NT2/D1 (cell line): ENCODE results near the gene SLC44A5.

Experiments used
- YY1 ChIP-seq: IDR thresholded peaks from 2 replicates; pipeline ENCODE4 v1.6.1; 2011; ENCODE audit not compliant: insufficient read length, insufficient read depth
- ZNF274 ChIP-seq: IDR thresholded peaks from 2 replicates; pipeline ENCODE4 v1.6.1; 2011; ENCODE audit warnings: mild to moderate bottlenecking, low read depth, low read length

DNA sequence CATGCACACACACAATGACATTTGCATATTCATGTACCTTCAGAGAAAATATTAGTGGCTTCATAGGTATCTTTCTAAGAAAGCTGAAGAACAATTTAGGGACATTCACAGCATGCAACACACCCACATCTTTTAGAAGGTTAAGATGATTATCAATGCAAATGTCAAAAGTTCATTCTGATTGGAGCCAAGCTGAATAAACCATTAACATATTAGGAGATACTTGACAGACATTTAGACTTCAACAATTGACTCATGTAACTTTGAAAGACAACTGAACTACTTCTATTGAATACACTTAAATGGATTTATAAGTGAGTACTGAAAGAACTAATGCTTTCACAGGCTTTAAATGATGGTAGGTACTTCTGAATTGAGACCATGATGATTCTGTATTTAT lies 365.7 kb downstream of the SLC44A5 start:
- TF ChIP-seq ZNF274 (no peak), YY1 (no peak)
